HG02610 (cell line): Measurements from ENCODE around the gene SORCS3.

Experiments used
- ATAC-seq: cut with Tn5 transposase; IDR thresholded peaks from one replicate; pipeline ENCODE4 v1.9.1; 2021; ENCODE audit warnings: mild to moderate bottlenecking, moderate library complexity; ENCODE audit not compliant: unreplicated experiment

Gene SORCS3

GRCh38 chr10:104643303-104643663 lies 2.2 kb downstream of the SORCS3 start:
- no peak for ATAC-seq

- no peak for ATAC-seq
Observed at GRCh38 chr10:104646146-104646545, 5.1 kb downstream of the SORCS3 start.

DNA sequence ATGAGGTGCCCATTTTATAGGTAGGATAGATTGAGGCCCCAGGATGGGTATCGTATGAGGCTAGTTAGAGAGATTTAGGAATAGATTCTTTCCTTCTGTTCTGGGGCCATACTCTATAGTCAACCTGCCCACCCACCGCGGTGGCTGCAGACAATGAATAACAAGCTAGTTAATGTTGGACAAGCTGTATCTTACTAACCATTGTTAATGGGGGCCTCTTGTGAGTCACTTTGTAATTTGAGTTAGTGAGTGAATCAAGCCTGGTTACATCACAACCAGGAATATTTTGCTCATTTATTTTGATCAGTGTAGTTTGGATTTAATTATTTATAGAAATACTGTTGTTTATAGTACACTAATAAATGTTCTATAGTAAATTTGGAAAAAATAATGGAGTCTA lies 7.3 kb downstream of the SORCS3 start:
- no peak for ATAC-seq

DNA sequence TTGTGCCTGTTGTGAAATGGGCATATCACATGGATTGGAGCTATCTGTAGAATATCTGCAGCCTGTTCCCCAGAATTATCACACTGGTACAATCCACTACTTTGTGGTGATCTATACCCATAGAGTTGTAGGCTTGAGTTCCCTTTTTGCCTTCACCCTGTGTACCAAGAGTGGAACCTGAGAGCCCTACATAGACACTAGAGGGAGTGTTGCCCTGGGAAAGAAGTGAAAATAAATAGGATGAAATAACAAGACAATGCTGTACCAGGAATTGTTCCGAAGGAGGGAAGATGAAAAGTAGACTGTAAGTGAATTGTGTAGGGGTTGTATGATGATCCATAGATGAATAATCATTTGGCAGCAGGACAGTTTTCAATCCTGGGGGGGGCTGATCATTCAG lies 9.0 kb downstream of the SORCS3 start:
- no peak for ATAC-seq

DNA sequence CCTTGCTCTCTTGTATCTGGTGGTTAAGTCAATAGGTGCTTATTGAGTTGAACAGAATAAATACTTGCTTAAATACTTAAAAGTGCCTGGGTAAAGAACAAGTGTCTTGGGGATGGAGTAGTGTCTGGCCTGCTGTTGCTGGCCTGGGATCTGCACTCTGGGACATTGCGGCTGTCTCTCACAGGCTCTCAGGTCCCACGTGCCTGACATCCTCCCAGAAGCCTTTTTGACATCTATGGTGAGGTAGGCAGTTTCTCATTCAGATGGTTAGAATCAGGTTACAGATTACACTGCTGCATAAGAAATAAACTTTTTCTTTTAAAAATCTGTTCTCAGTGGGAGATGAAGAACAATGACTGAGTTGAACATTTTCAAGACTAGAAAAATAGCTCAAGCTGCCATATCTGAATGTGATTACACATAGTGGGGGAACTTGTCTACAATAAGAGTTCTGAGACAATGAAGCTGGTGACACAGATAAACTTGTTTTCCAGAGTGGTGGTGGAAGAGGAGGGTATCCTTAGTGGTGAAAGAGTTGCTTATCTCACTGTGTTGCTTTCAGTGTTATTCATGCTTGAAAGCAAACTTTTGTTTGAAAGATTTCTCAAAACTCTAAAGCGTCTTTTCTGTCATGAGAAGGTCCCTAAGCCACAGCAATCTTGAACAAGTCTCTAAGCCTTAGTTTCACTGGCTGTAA lies 9.7 kb downstream of the SORCS3 start:
- no peak for ATAC-seq

GRCh38 chr10:104657036-104657435 lies 15.9 kb downstream of the SORCS3 start:
- no peak for ATAC-seq

DNA sequence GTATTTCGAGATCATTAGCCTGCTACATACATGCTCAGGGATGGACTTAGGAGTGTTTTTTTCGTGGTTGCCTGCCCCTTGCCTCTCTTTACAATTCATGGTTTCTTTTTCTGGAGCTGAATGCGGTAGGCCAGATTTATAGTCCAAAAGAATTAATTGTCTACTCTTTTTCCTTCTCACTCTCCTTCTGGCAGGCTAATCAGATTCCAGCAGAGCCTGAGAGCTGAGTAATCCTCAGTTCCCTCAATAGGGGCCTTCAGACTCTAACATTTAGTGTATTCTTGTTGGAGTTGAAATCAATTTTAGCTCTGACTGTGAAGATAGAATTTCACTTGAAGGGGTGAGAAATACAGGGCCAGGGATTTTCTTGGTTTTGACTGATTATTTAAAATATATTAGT lies 16.4 kb downstream of the SORCS3 start:
- no peak for ATAC-seq

- no peak for ATAC-seq
Observed at GRCh38 chr10:104658067-104658466, 17.0 kb downstream of the SORCS3 start.

GRCh38 chr10:104659809-104660208 lies 18.7 kb downstream of the SORCS3 start:
- no peak for ATAC-seq

DNA sequence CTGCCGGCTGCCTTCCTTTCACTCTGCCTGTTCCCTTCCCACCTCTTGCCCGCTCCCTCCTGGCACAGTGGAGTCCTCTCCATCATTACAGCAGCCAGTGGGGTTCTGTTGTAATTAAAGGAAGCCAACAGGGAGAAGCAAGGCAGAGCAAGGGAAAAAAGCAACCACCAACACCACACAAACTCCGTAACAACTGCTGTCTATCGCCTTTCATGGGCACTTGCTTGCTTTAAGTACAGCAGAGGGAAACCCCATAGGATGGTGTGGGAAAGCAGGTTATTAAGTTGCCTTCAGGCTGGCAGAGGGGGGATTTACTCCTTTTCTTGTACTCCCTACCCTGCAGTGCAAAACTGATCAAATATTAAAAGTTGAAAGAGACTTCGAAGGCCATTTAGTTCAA lies 22.0 kb downstream of the SORCS3 start:
- ATAC-seq: no peak

DNA sequence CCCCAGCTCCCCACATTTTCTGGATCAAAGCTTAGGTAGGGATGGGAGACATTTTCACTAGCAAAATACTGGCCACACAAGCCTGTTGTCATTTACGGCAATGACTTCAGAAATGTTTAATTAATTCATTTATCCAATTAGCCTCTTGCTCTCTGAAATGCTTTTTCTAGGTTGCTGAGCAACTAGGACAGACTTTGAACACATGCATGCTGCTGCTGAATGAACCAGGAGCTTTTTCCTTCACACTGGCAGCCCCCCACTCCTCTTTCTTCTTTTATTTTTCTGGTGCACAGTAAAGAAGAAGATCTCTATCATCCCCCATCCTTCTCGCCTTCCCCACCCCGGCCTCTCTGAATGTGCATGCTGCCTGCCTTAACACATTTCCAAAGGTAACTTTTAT lies 22.5 kb downstream of the SORCS3 start:
- no peak for ATAC-seq

DNA sequence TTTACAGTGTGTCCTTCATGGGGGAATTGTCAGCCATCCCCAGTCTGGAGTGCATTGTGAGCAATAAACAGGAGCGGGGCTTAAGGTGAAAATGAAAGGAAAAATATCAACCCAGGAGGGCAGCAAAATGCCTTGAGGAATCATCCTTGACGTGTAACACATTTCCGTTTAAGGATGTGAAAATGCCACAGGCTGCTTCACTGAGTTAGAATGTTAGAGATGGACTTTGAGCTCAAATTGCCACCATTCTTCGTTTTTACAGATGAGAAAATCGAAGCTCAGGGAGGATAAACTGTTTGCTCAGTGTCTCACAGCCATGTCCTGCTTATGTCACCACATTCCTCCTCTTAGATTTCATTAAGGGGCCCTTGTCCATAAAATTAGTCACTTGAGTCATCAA lies 23.1 kb downstream of the SORCS3 start:
- ATAC-seq: no peak

DNA sequence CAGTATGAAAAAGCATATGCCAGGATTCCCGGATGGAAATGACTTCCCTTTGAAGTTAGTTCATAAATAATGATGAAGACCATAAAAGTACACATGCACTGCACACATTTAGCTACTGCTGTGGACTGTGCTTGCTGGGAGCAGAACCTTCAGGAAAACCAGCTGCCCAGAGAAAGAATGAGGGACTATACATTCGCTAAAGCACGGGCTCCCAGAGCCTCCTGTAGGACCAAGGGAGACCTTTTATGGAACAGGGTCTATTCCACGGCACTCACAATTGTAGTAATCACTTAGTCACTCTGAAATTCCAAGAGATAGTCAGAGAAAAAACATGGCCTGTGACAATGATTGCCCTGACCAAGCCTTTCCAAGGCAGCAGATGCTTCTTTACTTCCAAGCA lies 24.1 kb downstream of the SORCS3 start:
- no peak for ATAC-seq

GRCh38 chr10:104666106-104666505 lies 25.0 kb downstream of the SORCS3 start:
- no peak for ATAC-seq

DNA sequence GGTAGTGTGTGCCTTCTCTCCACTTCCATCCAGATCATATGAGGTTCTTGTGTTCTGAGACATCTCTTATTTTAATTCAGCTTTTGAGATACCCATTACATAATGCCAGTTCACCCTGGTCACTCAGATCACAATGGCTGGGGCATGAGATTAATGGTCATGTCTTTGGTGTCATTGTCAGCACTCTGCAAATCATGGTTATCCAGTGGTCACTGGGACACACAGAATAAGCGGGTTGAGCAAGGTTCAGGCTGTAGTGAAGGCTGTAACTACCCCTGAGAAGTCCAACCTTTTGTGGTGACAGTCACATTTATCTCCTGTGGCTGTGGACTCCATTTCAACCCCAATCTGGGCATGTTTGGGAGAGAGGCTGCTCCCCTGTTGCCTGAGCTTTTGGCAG lies 35.8 kb downstream of the SORCS3 start:
- no peak for ATAC-seq

DNA sequence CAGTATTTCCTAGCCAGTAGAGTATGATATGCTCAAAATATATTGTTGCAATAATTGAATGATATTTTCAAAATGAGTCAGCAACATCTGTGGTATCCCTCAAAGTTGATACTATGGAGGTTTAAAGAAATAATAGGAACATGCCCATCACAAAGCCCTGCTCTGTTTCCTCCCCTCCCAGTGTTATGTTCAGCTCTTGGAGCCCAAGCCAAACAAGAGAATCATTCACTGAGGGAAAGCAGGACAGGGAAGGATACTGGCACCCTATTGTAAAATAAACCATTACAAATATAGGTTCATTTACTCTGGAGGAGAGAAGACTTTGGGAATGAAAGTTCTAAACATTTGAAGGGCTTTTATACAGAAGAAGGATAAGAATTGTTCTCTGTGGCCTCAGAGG lies 37.6 kb downstream of the SORCS3 start:
- no peak for ATAC-seq

GRCh38 chr10:104680467-104681401 lies 39.6 kb downstream of the SORCS3 start:
- no peak for ATAC-seq

GRCh38 chr10:104681485-104681884 lies 40.4 kb downstream of the SORCS3 start:
- no peak for ATAC-seq

DNA sequence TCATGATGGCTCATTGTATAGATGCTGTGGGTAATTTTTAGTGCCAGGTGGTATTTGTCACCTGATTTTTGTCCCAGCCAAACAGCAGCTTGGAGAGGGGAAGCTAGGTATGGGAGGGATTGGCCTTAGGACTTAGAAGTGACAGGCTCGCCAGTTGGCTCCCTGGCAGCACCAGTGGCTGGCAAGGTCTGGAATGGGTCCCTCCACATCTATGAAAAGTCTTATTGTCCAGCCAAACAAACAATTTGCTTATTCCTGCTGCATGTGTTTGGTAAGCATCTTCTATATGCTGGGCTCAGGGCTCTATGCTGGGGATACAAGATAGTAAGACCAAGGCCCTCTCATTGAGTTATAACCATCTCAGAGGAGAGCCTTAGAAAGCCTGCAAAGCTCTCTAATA lies 42.5 kb downstream of the SORCS3 start:
- no peak for ATAC-seq

GRCh38 chr10:104686829-104687228 lies 45.7 kb downstream of the SORCS3 start:
- ATAC-seq: no peak

GRCh38 chr10:104688251-104689042 lies 47.4 kb downstream of the SORCS3 start:
- ATAC-seq: no peak

DNA sequence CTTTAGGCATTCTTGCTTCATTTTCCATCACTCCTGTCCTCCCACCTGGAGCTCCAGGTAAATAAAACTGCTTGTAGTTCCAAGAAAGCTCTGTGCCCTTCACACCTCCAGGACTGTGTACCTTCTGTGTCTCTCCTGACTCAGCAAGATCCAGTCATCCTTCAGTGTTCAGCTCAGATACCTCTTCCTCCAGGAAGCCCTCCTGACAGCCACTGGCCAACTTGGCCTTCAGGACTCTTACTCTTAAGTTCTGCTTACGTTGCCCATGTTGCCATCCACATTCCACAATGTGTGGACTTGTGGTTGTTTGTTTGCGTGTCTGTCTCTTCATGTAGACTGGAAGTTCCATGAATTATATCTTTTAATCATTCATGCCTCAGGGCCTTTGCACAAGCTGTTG lies 48.0 kb downstream of the SORCS3 start:
- no peak for ATAC-seq
